Omental fat pad (tissue), 4 donors: Measurements from ENCODE around the gene PJVK. TPM values are rescaled to one million over a fixed set of nuclear protein-coding genes. Genes with fewer than 3 reads are reported as not detected.

Experiments used
- ATAC-seq: fragments of 150-250 bp; one replicate; pipeline ENCODE4 v1.9.1; 2016; ENCODE audit warnings: mild to moderate bottlenecking, moderate library complexity; ENCODE audit not compliant: low FRiP score
- DNase-seq: peaks from one replicate; pipeline ENCODE4 v3.0.0-alpha.2; 2019; ENCODE audit warnings: low spot score
- CTCF ChIP-seq, 3 donors: fragments of 450-650 bp; IDR thresholded peaks; one replicate each; pipeline ENCODE4 v1.5.1; 2016 to 2017; ENCODE audit warnings: antibody characterized with exemption in 3 of 3, mild to moderate bottlenecking in 3 of 3, moderate library complexity in 2 of 3
- total RNA-seq, 4 donors: library from RNA; depleted of rRNA; stranded (reverse); fragments of >200 nt; gene quantifications; one replicate each; pipeline ENCODE4 v1.1.0, GENCODE V29; 2016

PJVK gene
- total RNA-seq, 4 donors from 2014 or later, result 2.2 to 2.8 (median 2.5) TPM

GRCh38 chr2:178474560-178474959 lies 23.4 kb downstream of the PJVK start:
- ATAC-seq (no peak), DNase-seq (no peak)
- TF ChIP-seq CTCF (IDR thresholded peaks at IDR 0.05), result no peak

GRCh38 chr2:178476477-178476876 lies 25.3 kb downstream of the PJVK start:
- no peak for TF ChIP-seq CTCF (IDR thresholded peaks at IDR 0.05)
- DNase-seq, result no peak
- ATAC-seq, result no peak

- no peak for TF ChIP-seq CTCF (IDR thresholded peaks at IDR 0.05)
- DNase-seq, result no peak
- no peak for ATAC-seq
Observed at GRCh38 chr2:178477443-178478129, 26.4 kb downstream of the PJVK start.

- TF ChIP-seq CTCF (IDR thresholded peaks at IDR 0.05), result no peak
- DNase-seq (no peak), ATAC-seq (no peak)
Observed at GRCh38 chr2:178478130-178478438, 26.9 kb downstream of the PJVK start.

GRCh38 chr2:178478439-178479274 lies 27.5 kb downstream of the PJVK start, which contains the start of gene FKBP7:
Gene FKBP7 (minus strand): TSS chr2:178478600. CDS start chr2:178478499, 101 bp downstream.
- no peak for TF ChIP-seq CTCF (IDR thresholded peaks at IDR 0.05)
- ATAC-seq, result peak; percentile 79

GRCh38 chr2:178479275-178479616 lies 28.1 kb downstream of the PJVK start:
- no peak for DNase-seq
- TF ChIP-seq CTCF (IDR thresholded peaks at IDR 0.05), result no peak
- no peak for ATAC-seq

More at GRCh38 chr2:178478439-178479274, 27.5 kb downstream of the PJVK start, which contains the start of gene FKBP7:
- DNase-seq, result peak; percentile 66
